Glutamatergic neuron (in vitro differentiated cells): ENCODE measurements around the gene TPST1. TPM values are rescaled to one million over a fixed set of nuclear protein-coding genes. Genes with fewer than 3 reads are reported as not detected.
"Not testable (repeated sequence)": the region's sequence is repeated elsewhere in the genome, so short reads cannot be mapped to it uniquely, and the experiment has no call there.

ENCODE experiments used
- DNase-seq: peaks from one replicate; pipeline ENCODE4 v3.0.0; 2022
- H3K27ac Mint-ChIP-seq: one replicate; pipeline ENCODE4 v1.8.0; 2020; ENCODE audit warnings: mild to moderate bottlenecking, mixed read lengths, inconsistent platforms; ENCODE audit not compliant: unreplicated experiment
- H3K27me3 Mint-ChIP-seq: one replicate; pipeline ENCODE4 v1.8.0; 2020; ENCODE audit warnings: mild to moderate bottlenecking, moderate library complexity, mixed read lengths, inconsistent platforms; ENCODE audit not compliant: unreplicated experiment
- H3K36me3 Mint-ChIP-seq: one replicate; pipeline ENCODE4 v1.8.0; 2020; ENCODE audit warnings: mild to moderate bottlenecking, mixed read lengths, inconsistent platforms; ENCODE audit not compliant: unreplicated experiment
- H3K4me1 Mint-ChIP-seq: one replicate; pipeline ENCODE4 v1.8.0; 2020; ENCODE audit warnings: mild to moderate bottlenecking, low read depth, mixed read lengths, inconsistent platforms; ENCODE audit not compliant: unreplicated experiment
- H3K4me3 Mint-ChIP-seq: one replicate; pipeline ENCODE4 v1.8.0; 2020; ENCODE audit warnings: mild to moderate bottlenecking, mixed read lengths, inconsistent platforms; ENCODE audit not compliant: unreplicated experiment
- H3K9me3 Mint-ChIP-seq: one replicate; pipeline ENCODE4 v1.8.0; 2020; ENCODE audit warnings: mild to moderate bottlenecking, moderate library complexity, mixed read lengths, inconsistent platforms; ENCODE audit not compliant: unreplicated experiment
- total RNA-seq: library from RNA; stranded (reverse); fragmentation: NEBNext Ultra II Directional; extraction: Animal tissue kit (Norgen Biotek cat#: 25700); gene quantifications from one replicate; pipeline ENCODE4 v1.2.1, GENCODE V29; 2021; ENCODE audit not compliant: unreplicated experiment
- TF ChIP-seq, protein P1 (sequence below): fragments of 200-600 bp; sonication (generic); IDR thresholded peaks from one replicate; pipeline ENCODE4 v1.5.0; 2021; ENCODE audit not compliant: partially characterized antibody, unreplicated experiment

The TPST1 gene
- total RNA-seq, 1 donor from 2014 or later = 41.4 TPM

DNA sequence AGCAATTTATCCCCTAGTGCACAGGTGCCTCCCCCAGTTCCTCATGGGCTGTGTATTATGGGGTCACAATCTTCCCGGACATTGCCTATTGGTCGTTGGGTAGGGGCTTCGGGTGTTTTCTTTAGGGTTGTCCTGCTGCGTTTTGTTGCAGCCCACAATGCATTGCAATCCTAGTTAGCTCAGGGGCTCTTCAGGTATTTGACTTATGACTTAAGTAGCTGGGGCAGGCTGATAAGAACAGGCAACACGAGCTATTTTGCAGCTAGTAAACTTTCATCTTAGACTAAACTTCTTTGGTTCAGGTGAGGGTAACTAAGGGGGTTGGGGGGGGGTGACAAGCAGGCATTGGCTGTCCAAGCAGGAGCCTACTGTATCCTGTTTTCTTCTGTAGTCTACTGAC lies 158.5 kb downstream of the TPST1 start:
- Mint-ChIP-seq H3K4me1 (peaks cover 15% of the 10 kb centered on the region), H3K4me3 (no peak overlapping the region), H3K27me3 (peaks cover 3% of the 10 kb centered on the region), H3K27ac (no peak overlapping the region), H3K9me3 (peaks cover 9% of the 10 kb centered on the region), H3K36me3 (peaks cover 11% of the 10 kb centered on the region)
- no peak for DNase-seq
- TF ChIP-seq, protein P1, sequence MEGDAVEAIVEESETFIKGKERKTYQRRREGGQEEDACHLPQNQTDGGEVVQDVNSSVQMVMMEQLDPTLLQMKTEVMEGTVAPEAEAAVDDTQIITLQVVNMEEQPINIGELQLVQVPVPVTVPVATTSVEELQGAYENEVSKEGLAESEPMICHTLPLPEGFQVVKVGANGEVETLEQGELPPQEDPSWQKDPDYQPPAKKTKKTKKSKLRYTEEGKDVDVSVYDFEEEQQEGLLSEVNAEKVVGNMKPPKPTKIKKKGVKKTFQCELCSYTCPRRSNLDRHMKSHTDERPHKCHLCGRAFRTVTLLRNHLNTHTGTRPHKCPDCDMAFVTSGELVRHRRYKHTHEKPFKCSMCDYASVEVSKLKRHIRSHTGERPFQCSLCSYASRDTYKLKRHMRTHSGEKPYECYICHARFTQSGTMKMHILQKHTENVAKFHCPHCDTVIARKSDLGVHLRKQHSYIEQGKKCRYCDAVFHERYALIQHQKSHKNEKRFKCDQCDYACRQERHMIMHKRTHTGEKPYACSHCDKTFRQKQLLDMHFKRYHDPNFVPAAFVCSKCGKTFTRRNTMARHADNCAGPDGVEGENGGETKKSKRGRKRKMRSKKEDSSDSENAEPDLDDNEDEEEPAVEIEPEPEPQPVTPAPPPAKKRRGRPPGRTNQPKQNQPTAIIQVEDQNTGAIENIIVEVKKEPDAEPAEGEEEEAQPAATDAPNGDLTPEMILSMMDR = no peak

DNA sequence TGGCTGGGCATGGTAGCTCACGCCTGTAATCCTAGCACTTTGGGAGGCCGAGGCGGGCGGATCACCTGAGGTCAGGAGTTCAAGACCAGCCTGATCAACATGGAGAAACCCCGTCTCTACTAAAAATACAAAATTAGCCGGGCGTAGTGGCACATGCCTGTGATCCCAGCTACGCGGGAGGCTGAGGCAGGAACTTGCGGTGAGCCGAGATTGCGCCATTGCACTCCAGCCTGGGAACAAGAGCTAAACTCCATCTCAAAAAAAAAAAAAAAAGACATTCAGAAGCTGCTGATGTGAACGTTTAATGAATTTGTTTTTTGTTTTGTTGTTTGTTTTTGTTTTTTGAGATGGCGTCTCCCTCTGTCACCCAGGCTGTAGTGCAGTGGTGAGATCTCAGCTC lies 159.9 kb downstream of the TPST1 start:
- not testable (repeated sequence) for H3K4me1 Mint-ChIP-seq, H3K27me3 Mint-ChIP-seq, H3K9me3 Mint-ChIP-seq, H3K27ac Mint-ChIP-seq, H3K4me3 Mint-ChIP-seq, DNase-seq
- H3K36me3 Mint-ChIP-seq = peaks cover 18% of the 10 kb centered on the region

DNA sequence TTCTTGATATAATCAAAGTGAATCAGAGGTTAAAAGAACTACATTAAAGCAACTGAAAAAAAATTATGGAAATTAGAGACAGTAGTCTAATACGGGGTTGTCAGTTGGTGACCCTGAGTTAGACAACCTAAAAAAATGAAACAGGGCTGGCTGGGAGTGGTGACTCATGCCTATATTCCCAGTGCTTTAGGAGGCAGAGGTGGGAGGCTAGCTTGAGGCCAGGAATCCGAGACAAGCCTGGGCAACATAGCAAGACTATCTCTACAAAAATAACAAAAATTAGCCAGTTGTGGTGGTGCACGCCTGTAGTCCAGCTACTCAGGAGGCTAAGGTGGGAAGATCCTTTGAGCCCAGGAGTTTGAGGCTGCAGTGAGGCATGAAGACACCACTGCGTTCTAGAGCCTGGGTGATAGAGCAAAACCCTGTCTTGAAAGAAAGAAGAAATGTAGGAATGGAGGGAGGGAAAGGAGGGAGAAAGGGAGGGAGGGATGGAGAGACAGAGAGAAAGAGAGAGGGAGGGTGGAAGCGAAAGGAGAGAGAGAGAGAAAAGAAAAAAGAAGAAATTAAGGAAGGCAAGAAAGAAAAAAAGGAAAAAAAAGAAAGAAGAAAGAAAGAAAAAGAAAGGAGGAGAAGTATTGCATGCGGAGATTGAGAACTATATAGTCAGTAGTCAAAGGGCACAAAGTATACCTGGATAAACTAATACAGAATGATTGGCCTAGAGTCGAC lies 166.1 kb downstream of the TPST1 start:
- Mint-ChIP-seq H3K27me3 (no peaks in the 10 kb centered on the region), H3K9me3 (peaks cover 6% of the 10 kb centered on the region), H3K4me1 (no peaks in the 10 kb centered on the region), H3K4me3 (no peak overlapping the region), H3K36me3 (peaks cover 23% of the 10 kb centered on the region), H3K27ac (no peak overlapping the region)
- TF ChIP-seq, protein P1 = no peak
- DNase-seq = no peak

DNA sequence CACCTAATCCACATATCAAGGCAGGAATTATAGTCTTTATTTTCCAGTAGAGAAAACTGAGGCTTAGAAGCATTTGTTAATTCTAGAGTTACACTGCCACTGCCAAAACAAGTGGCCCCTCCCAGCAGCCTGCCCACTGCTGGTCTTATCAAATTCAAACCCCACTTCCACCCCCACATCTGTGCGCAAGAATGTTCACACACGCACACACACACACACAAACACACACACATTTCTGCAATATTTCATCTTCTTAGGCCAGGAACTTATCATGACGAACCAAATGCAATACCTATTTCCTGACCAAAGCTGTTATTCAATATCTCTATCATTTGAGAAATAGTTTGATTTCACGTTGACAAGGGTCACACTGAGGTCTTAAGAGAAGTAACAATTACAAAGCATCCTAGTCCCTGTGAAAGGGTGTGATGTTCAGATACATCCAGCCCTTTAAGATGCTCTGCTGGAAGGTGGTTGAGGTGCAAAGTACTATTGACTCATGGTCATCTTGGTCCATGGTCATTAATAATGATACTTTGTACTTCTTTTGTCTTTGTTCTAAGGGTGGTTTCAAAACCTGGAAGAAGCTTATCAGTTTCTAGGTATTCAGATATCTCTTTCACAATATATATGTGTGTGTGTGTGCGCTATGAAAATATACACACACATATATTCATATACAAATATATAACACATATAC lies 169.2 kb downstream of the TPST1 start:
- H3K27me3 Mint-ChIP-seq, H3K9me3 Mint-ChIP-seq, DNase-seq, H3K4me1 Mint-ChIP-seq, H3K27ac Mint-ChIP-seq, H3K4me3 Mint-ChIP-seq: not testable (repeated sequence)
- peaks cover 12% of the 10 kb centered on the region for H3K36me3 Mint-ChIP-seq

DNA sequence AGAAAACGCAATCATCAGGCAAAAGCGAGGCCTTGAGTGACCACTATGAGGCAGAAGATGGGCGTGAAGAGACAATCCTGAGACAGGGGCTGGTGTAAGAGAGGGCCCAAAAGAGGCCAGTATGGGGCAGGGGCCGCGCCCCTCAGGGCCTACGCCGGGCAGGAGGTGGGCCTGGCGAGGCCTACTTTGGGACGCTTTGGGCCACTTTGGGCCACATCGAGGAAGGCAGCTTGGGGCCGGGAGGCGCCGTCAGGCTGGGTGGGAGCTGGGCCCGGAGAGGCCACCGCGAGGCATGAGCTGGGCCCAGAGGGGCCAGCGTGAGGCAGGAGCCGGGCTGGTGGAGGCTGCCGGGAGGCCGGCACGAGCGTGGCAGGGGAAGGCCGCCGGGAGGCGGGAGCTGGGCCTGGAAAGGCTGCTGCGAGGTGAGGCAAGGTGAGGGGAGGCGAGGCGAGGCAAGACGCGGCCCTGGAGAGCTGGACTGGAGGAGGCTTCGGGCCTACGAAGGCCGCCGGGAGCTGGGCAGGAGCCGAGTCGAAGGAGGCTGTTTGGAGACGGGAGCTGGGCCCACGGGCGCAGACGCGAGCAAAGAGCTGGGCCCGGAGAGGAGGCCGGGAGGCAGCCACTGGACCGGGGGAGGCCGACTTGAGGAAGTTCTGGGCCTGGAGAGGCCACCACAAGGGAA lies 171.3 kb downstream of the TPST1 start:
- peaks cover 9% of the 10 kb centered on the region for H3K36me3 Mint-ChIP-seq
- H3K4me1 Mint-ChIP-seq = no peaks in the 10 kb centered on the region
- DNase-seq = no peak
- TF ChIP-seq, protein P1 = no peak
- peaks cover 1% of the 10 kb centered on the region for H3K27me3 Mint-ChIP-seq
- peaks cover 3% of the 10 kb centered on the region for H3K9me3 Mint-ChIP-seq
- peak overlapping the region; percentile 12 for H3K4me3 Mint-ChIP-seq
- H3K27ac Mint-ChIP-seq = no peak overlapping the region
